Measurements from ENCODE around the gene C16orf54.
"Not testable (repeated sequence)": the region's sequence is repeated elsewhere in the genome, so short reads cannot be mapped to it uniquely, and the experiment has no call there.

Gene C16orf54

DNA sequence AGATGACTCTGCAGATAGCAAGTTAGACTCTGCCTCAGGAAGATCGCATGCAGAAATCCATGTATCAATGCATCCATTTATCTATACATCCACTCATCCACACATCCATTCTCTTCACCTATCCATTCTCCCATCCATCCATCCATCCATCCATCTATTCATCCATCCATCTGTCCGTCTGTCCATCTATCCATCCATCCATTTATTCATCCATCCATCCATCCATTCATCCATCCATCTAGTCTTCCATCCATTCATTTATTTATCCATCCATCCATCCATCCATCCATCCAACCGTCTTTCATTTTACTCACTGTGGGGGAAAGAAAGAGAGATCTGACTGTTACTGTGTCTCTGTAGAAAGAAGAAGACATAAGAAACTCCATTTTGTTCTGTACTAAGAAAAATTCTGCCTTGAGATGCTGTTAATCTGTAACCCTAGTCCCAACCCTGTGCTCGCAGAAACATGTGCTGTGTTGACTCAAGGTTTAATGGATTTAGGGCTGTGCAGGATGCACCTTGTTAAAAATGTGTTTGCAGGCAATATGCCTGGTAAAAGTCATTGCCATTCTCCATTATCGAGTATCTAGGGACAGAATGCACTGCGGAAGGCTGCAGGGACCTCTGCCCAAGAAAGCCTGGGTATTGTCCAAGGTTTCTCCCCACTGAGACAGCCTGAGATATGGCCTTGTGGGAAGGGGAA, 5.7 kb downstream of the C16orf54 start:
- not testable (repeated sequence) for DNase-seq

GRCh38 chr16:29738514-29738913, 7.3 kb downstream of the C16orf54 start:
- peak in 4 of 5 donors; percentile 41 to 79 (median 50) for DNase-seq

GRCh38 chr16:29737713-29738112, 8.1 kb downstream of the C16orf54 start:
- no peak for DNase-seq

DNA sequence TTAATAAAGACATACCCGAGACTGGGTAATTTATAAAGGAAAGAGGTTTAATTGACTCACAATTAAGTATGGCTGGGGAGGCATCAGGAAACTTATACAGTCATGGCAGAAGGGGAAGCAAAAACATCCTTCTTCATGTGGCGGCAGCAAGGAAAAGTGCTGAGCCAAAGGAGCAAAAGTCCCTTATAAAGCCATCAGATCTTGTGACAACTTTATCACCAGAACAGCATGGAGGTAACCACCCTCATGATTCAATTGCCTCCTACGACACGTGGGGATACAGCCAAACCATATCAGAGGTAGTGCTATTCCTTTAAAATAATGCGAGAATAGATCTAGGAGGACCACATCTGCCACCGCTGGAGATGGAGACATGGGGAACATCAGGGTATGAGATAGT, 9.0 kb downstream of the C16orf54 start:
- no peak for DNase-seq

DNA sequence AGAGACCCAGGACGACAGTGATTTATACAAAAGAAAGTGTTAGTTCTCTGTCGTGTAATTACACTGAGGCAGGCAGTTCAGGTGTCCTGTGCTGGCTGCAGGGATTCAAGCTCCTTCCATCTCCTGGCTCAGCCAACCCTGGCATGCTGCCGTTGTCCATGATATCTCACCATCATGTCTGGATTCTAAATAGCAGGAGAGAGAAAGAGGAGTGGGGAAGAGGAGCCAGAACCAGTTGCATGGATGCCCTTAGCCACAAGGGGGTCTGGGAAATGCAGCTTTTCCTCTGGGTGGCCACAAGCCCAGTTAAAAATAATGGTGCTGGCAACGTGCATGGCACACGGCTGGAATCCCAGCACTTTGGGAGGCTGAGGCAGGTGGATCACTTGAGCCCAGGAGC, 9.7 kb downstream of the C16orf54 start:
- no peak for DNase-seq

GRCh38 chr16:29734786-29735185, 11.0 kb downstream of the C16orf54 start:
- DNase-seq = no peak

GRCh38 chr16:29731768-29732601, 13.8 kb downstream of the C16orf54 start:
- peak in 1 of 5 donors; percentile 80 for DNase-seq

DNA sequence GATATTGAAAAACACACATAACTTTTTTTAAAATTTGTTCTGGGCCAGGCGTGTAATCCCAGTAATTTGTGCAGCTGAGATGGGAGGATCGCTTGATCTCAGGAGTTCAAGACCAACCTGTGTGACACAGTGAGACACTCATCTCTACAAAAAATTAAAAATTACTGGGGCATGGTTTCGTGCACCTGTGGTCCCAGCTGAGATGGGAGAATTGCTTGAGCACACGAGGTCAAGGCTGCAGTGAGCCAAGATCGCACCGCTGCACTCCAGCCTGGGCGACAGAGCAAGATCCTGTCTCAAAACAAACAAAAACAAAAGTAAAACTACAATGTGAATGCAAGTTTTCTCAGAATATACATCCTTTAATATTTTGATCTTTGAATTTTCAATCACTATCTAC, 15.1 kb downstream of the C16orf54 start:
- DNase-seq = no peak

DNA sequence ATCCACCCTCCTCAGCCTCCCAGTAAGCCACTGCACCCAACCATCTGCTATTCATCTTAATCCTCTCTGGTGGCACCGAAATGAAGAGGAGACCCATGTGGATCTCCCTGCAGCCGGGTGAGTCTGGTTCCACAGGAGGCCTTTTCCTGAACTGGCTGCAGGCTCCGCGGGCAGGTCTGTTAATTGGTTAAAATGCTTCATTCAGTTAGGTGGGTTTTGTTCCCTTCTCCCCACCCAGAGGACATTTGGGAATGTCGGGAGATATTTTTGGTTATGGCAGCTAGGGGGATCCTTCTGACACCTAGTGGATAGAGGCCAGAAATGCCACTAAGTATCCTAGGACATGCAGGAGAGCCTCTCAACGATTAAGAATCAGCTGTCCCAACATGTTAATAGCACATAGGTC, 16.7 kb downstream of the C16orf54 start:
- no peak for DNase-seq

DNA sequence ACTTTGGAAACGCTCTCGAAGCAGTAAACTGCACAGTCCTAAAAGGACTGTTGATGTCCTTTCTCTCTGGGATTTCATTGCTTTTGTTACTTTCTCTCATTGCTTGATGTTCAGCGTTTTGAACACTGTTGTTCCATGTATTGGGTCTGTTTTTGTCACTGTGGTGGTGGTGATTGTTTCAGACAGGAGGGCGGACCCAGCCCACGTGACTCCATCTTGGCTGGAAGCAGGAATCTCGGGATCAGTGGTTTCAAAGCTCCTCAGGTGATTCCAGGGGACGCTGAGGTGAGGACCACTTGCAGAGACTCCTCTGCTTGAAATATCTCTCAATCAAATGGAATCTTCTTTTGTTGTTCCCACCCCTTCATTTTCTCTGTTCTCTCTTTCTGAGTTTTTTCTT, 18.3 kb downstream of the C16orf54 start:
- DNase-seq = no peak

- no peak for DNase-seq
Measured at GRCh38 chr16:29726845-29727377, 18.9 kb downstream of the C16orf54 start.

GRCh38 chr16:29721167-29721879, 24.5 kb downstream of the C16orf54 start:
- DNase-seq = peak in 1 of 5 donors; percentile 38

DNA sequence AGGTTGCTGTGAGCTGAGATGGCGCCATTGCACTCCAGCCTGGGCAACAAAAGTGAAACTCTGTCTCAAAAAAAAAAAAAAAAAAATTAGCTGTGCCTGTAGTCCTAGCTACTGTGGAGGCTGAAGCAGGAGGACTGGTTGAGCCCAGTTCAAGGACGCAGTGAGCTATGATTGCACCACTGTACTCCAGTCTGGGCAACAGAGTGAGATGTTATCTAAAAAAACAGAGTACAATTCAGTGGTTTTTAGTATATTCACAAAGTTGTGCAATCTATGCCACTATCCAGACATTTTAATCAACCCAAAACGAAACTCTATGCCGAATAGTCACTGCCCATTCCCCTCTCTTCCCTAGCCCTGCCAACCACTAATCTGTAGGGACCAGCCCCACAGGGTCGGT, 25.1 kb downstream of the C16orf54 start:
- no peak for DNase-seq

GRCh38 chr16:29719063-29719462, 26.7 kb downstream of the C16orf54 start:
- DNase-seq = no peak

- DNase-seq = no peak
Measured at GRCh38 chr16:29717113-29717512, 28.7 kb downstream of the C16orf54 start.

- no peak for DNase-seq
Measured at GRCh38 chr16:29714972-29715371, 30.8 kb downstream of the C16orf54 start.

DNA sequence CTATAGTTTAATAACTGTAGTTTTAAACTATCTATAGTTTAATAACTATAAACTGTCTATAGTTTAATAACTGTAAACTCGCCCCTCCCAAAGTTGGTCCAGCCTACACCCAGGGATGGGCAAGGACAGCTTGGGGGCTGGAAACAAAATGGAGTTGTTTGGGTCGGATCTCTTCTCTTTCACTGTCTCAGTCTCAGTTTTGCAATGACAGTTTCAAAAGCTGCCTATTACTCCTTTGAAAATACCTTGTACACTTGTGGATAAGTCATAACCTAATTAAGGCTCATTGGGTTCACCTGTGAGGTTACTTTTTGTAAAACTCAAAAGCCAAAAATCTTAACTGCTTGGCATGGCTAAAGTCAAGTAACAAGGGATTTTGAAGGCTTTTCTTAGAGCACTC, 31.4 kb downstream of the C16orf54 start:
- DNase-seq = no peak

DNA sequence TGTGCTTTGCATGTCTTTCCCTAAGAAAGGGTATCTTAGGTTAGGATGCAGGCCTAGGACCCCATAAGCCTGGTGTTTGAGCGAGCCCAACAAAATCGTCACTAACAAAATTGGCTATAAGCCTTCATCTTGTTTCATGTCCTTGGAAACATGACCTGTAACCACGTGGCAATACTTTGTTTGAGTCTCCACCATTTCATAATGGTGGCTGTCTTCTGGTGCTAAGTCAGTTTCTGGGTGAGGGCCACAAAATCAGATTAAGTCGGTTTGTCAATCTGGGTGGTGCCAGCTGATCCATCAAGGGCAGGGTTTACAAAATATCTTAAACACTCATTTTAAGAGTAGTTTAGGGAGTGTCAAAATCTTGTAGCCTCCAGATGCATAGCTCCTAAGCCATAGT, 33.0 kb downstream of the C16orf54 start:
- DNase-seq = no peak

DNA sequence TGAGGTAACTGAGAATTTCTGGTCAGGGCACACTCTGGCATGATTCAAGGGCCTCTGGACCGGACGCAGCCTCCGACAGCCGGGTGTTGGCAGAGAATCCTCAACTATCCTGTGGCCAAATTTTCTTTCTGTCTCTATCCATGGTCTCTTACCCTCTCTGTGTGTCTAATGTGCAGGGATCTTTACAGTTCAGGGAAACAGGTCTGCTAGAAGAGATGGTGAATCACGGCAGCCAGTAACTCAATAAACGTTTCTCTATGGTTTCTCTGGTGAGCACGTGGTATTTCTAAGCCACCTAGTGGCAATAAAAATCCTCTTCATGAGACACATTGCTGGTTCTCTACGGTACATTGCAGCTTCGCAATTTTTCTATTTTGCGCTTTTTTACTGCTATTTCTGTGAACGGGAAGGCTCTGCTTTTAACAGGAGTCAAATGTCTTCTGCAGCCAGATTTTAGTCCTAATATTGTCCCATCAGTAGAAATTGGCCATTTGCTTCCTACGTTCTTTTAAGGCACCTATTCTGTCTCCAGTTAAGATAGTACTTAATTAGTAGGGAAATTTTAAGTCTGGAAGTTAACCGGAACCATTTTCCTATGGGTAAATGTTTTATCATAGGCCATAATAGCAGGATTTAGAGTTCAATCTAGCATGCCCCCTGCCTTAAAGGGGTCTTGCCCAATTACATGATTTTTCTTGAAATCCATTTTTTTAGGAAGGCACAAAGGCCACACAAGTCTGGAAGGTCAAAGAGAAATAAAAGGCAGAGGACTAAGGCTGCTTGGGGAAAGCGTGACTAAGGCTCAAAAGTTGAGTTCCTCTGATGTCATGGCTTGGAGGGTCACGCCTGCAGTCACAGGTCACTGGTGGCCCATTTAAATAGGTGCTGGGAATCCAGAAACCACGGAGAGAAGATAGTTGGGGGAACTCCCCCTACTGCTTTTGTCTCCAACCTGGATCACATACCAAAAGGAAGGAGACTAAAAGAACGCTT, 35.3 kb downstream of the C16orf54 start:
- peak in 3 of 5 donors; percentile 23 to 72 (median 26) for DNase-seq

DNA sequence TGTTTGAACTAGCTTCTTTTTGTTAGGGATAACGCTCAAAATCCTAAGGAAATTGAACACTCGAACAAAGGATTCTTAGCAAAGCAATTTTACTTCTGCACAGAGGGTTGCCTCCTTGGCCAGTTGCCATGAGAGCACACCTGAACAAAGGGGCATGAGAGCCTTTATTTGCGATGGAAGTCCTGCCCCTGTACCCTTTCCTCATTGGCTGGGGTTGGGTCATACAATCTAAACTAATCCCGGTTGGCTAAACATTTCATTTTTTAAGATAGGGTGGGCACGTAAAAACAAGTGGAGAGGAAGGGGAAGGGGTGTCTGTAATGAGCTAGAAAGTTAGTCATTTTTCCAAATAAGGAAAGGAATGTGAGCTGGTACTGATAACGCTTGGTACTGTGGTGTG, 36.1 kb downstream of the C16orf54 start:
- not testable (repeated sequence) for DNase-seq

DNA sequence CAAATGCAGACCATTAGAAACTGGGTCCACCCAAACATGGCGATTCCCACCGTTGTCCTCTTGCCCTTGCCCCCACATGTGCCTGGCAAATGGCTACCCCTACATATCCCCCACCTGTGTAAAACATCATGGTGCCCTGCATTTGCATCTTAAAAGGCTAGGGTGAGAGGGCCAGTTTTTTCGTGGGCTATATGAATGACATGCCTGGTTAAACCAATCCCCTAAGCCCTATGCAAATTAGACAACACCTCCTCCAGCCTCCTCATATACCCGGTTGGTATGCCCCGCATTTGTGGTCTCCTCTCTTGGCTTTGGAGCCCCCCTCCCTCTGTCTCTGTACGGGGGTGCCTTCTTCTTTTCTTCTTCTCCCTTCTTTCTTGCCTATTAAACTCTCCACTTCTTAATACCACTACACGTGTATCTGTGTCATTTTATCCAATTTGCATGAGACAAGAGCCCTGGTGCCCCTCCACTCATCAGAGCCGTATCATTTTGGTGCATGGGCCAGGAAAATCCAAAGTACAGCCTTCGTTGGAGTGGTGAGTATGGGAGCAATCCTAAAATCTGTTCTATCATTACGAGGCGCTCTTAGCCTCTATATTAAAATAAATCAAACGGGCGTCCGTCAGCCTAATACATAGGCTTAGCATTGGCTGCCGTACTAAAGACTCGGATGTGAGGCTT, 36.7 kb downstream of the C16orf54 start:
- DNase-seq = no peak

All from T-helper 1 cell (primary cell).